GM21381 (cell line): ENCODE results near the gene TRAIP.

Experiments
- ATAC-seq: cut with Tn5 transposase; IDR thresholded peaks from one replicate; pipeline ENCODE4 v1.9.1; 2021; ENCODE audit warnings: mild to moderate bottlenecking, moderate library complexity; ENCODE audit not compliant: unreplicated experiment

Gene TRAIP

DNA sequence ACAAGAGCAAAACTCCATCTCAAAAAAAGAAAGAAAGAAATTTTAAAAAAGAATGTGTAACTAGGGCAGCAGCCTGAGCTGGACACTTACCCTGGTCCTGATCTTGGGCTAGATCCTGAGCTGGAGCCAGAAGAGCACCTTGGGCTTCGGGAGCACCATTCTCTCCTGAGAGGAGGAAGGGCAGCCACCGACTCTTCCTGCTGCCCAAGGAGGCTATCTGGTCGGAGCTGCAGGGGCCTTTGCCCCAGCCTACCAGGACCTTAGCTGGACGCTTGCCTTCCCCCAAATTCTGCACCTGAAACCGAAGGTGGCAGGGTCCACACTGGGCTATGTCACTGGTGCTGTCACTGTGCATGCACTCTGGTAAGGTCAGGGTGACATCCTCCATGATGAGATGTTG, 20.2 kb upstream of the TRAIP start:
- ATAC-seq = no peak

DNA sequence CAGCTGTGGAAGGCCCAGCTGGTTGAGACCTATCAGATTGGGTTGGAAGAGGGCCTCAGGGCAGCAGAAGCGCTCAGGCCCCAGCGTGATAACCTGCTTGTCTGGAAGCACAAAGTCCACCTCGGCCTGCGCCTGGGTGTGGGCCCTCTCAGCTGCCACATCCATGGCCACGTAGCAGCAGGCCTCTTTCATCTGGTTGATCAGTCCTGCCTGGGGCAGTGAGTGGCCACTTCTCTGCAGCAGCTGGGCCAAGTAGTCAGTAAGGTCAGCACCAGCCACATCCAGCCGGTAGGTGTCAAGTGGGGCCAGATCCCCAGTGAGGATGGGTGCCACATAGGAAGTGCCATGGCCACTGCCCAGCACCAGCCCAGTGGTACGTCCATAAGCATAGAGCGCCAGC, 17.3 kb upstream of the TRAIP start:
- no peak for ATAC-seq

DNA sequence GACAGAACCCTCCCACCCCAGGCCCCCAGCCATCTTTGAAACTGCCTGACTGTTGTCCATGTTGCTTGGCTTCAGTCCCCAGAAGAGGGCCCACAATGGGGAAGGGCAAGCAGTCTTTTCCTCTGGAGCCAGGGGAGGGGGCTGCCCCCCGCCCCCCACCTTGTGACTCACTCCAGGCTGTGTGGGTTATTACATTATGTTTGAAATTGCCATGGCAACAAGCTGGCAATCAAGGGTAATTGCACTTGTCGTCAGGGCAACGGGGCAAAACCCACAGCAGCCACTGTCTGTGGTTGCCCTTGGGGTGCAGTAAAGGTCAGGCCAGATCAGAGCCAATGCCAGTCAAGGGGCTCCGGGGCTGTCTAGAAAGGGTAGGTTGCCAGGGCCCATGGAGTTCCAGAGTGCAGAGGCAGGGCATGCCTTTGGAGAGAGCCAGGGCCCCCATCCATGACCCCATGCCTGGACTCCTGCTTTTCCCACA, 16.5 kb upstream of the TRAIP start:
- ATAC-seq = no peak

DNA sequence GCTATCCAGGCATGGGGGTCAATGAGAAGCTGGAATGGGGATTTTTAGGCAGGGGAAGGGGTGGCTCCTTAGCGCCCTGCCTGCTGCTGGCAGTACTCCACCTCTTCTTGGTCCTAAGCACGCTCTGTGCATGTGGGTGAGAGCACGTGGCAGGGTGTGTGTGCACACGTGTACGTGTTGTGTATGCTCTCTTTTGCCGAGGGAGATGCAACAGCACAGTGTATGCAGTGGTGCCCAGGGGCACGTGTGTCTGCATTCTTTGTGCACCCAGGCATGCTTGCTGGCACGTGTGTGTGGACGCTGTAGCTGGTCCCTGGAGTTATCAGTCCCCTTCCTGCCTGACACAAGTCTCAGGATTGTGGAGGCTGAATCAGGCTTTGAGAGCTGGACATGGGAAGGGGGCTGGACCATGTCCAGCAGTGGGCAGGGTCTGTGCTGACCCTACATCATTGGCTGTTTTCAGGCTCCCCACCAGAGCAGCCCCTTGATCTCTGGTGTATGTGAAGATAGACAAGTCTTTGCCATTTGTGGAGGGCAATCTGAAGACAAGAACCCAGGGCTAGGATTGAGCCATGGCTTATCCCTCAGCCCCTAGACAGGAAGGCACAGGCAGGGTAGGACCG, 15.3 kb upstream of the TRAIP start:
- ATAC-seq = no peak

DNA sequence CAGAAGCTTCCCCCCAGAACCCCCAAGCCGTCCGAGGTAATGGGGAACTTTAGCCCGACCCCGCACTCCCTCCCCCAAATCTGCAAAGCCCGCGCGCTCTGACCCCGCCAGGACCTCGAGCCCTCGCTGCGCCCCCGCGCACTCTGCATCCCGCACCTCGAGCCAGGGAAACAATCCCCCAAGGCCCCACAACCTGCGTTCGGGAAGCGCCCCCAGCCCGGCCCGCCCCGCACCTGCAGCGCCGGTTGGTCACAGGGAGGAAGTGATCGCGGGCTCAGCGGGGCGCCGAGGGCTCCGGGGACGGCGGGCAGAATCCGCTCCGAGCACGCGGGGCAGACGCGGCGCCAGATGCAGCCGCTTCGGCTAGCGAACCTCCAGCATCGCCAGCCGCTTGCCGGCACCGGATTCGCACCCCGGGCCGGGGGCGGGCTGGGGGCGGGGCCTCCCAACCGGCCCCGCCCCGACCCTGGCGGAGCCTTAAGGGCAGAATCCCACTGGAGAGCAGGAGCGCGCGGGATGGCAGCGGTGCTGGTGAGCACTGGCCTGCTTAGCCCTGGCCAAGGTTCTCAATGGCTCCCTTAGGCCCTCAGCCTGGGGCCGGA, 13.3 kb upstream of the TRAIP start, which contains the start of gene CAMKV:
Gene CAMKV (minus strand): TSS at position 382 of the 602 bp plus-strand sequence. CDS start 7,518 bp downstream, outside the sequence.
- ATAC-seq = no peak

DNA sequence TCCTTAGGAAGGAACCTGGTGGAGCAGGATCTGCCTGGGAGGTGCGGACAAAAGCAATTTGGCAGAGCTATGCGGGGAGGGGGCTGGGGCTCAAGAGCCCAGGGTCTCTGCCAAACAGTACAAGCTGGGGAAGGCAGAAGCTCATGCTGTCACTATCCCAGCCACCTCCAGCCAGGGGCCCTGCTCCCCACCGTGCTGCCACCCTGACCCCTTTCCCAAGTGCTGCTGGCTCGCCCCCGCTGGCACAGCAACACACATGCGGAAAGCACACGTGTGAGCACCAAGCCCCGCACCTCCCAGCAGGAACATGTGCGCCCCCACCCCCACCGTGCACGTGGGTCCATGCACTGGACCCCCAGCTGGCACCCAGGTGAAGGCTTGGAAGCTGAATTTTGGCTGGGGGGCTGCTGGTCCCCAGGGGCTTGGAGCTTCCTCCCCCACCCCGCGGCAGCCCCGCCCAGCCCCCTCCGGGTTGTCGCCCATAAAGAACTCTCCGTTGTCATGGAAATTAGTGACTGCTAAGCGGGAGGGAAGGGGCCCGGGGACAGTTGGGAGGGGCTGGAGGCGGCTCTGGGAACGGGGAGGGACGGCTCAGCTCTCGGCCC, 12.6 kb upstream of the TRAIP start:
- no peak for ATAC-seq

DNA sequence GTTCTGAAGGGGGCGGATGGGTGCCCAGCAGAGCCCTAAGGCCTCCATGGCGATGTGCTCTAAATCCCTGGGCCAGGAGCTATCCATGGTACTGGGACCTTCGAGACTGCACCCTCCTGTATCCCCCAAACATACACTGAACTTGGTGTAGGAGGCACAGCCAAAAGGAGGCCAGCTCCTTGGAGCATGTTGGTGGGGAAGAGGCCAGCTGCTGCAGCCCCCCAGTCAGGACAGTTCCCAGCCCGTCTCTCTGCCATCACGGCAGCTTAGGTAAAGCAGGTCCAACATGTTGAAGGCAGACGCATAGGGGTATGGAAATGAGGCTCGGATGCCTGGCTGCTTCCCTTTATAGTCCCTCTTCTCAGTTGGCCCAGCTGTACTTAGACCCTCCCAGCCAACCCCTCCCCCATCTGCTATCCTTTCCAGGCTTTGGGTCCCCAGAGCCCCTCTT, 11.5 kb upstream of the TRAIP start:
- no peak for ATAC-seq

DNA sequence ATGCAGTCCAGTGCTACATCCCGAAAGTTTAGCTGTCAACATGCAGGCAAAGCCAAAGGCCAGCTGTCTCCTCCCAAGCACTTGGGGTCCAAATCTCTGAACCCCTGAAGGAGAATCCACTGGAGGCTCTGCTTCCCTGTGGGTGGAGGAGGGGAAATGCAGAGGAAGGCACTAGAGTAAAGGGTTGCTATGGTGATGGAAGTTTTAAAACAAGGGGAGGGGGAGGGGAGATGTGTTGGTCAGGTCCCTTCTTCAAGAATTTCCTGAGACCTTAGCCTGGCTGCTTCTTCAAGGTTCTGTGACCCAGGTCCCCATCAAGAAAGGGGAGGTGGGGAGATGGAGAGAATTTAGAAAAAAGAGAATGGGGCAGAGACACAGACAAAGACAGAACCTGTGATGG, 11.0 kb upstream of the TRAIP start:
- ATAC-seq = no peak

DNA sequence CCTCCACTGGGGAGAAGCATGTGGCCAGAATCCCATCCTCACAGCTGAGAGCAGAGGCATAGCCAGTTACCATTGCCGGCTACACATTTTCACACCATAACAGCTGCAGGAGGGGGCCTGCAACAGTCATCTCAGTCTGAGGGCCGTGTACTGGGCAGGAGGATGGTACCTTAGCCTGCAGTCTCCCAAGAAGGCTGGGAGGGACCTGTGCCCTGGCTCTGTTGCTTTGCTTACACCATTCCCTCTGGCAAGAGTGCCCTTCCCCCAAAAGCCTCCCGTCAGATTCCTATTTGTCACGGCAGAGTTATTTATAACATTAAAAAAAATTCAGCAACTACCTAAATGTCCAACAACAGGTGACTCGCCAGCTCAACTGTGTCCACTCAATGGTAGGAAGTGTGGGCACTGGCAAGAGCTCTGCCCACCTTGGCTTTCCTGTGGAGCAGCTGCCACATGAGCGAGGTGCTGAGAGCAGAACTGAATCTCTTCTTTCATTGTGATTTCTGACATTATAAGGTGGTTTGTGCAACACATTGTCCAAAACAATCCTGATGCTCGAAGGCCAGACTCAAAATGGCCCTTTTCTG, 8.9 kb upstream of the TRAIP start:
- ATAC-seq = no peak

DNA sequence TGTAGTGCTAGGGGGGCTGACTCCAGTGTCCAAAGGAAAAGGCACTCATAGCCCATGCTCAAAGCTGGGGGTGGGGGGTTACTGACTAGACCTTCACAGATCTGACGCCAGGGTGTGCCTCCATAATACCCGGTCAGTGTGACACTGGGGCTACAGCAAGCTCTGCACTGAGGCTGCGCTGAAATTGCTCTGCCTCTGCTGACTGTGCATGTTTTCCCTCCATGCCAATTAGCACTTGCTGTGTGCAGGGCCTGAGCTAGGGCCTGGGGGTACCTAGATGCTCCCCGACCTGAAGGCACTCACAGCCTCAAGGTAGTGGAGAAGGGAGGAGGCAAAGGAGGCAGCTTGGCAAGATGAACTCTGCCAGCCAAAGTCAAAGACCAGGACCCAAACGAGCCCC, 8.1 kb upstream of the TRAIP start:
- no peak for ATAC-seq

DNA sequence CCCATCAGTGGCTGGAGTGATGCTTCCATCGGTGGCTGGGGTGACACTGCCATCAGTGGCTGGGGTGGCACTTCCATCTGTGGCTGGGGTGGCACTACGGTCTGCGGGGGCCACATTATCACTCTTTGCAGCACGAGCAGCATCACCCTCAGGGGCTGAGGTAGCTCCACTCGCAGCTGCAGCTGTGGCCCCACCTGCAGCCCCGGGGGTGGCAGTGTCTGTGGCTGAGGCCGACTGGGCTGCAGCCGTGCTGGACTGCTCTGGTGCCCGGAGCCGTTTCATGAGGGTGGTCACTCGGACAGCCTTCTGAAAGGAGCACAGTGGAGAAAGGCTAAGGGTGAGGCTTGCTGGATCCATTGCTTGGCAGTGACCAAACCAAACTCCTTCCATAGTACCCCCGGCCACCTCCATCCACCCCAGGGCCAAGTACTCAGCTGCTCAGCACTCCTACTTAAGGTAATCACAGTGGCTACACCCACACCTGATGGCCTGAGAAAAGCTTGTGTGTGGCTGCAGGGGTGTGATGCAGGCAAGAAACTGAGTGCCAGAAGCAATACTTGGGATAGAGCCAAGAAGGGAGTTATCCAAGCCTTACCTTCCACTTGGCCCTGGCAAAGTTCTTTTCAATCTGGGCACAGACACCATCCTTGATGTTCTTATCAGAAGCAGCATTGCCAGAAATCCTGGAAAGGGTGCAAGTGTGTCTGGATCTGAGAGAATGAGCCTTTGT, 3.4 kb upstream of the TRAIP start:
- ATAC-seq = no peak

DNA sequence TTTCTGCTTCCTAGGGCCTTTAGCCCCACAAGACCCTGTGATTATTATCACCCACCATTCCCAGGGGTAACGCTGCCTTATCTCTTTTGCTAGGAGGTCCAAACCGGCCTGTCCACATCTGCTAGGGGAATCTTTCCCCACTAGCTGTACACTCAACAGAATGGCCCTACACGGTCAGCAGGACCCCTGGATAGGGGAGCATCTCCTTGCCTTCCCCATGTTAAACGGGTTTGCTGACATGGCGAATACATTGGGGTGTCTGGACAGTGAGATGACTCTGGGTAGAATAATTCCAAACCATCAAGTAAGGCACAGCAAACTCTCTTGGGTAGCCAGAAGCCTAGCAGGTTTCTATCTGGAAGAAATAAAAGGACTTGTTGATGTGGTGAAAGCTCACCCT, 702 bp downstream of the TRAIP start:
- ATAC-seq = no peak

DNA sequence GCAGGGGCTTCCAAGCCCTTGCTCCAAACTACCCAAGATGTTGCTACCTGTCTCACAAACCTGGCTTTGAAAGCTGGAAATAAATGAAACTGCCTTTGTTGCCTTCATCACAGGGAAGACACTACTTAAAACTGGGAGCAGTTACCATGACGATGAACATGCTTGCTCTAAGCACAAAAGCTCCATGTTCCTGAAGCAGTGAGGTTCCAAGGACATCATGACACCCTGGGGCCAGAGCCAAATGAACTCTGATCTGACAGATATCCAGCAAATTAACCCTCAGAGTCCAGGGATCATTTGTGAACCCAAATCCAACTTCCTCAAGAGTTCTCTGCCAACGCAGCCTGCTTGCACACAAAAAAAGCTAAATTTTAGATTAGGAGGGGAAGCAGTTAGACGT, 10.7 kb downstream of the TRAIP start:
- no peak for ATAC-seq

DNA sequence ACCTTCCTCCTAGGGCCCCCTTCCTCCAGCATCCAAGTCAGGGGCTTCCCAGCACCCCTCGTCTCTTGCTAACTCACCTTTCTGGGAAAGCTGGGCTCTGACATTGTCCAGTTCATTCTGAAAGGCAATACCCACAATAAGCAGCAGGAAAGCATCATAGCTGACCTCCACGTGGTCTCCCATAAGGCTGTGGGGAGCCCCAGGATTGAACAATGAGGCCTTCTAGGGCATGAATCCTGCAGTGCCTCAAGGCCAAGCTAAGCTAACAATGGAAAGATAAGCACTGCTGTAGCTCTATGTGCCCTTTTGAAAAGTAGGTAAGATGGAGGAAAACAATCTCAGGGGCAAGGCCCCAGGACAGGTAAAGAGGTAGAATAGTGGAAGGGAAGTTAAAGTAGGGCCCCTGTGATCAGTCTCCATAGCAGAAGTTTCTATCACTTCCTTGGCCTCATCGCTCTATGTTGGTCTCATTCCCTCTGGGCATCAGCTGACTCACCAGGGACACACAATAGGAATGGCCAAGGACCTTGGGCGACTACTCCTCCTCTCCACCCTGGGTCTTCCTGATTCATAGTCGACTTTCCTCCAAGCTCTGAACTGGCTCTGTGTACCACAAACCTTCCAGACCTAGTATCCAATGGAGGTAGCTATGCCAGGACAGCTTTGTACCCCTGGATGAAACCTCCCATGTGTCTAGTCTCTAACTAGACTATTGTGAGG, 11.7 kb downstream of the TRAIP start:
- no peak for ATAC-seq

DNA sequence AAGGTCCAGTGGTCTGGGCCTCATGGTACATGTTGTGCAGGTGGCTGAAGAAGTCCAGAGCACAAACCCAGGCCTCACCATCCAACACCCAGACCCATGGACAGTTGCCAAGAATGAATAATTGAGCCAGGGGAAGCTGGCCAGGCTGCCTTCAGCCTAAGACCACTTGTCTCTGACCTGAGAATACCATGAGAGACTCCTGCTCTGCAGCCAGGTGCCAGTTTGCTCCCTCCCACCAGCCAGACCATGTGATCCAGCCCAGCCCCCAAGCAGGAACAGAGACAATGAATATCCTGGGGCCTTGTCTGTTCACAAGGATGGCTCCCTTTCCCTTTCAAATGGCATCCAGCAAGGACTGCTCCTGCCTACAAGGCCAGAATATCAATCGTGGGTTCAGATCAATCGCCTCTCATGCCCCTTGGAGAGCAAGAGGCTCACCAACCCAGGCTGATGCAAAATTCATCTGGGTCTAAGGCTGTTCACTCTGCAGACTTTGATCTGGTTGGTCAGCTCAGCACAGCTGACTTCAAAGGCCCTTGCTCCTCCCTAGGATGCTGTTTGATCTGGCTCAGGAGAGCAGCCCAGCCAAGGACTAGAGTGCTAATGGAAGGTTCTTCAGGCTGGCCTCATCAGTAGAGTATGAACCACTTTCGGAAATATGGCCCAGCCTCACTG, 13.4 kb downstream of the TRAIP start:
- no peak for ATAC-seq

DNA sequence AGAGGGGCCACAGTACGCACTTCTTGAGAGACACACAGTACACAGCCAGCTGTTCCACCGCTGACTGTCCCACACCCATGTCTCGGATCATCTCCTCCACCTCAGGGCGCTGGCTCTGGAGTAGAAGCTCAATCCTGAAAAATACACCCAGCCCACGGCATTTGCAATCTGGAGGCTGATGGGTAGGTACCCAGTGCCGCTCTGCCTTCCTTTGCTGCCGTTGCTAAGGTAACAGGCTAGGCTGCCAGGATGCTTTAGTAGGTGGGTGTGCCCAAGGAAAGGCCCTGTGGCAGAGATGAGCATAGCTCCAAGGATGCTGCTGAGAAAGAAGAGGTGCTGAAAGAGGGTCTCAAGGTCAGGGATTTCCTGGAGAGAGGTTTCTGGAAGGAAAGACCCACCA, 14.6 kb downstream of the TRAIP start:
- no peak for ATAC-seq

DNA sequence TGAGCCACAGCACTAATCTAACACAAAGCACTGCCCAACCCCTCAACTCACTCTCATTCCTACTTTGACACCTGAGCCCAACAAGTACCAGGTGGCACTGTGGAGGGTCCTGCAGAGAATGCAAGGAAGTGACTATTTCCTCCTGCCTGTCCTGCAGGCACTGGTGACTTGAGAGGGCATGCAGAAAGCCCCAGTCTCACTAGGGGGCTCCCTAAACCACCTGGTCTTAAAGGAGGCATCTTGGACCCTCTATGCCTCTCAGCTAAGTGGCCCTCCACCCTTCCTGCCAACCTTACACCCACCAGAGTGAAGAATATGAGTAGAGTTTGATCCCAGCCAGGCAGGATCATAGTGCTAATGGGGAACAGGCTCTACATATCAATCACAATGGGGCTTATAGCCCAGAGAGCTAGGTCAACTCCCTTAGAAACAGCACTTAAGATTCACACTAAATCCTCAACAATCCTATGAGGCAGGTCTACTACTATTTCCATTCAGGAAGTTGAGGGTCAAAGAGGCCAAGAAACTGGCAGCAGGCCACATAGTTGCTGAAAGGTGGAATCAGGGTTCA, 15.2 kb downstream of the TRAIP start:
- no peak for ATAC-seq

DNA sequence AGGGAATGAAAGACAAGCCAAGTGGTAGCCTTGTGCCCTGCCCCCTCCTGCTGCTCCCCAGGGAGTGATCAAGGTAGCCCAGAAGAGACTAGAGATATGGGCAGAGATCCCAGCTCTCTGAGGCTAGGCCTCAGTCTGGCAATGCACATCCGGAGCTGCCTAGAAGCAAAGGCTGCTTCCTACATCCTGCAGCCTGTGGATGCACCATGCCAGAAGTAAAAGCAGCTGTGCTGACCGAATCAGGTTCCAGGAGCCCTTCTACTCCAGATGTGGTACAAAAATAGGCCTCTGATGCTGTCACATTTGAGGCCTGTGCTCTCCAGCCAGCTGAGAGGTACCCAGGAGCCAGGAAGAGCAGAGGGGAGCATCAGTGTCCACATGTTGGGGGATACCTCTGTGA, 16.0 kb downstream of the TRAIP start:
- no peak for ATAC-seq

DNA sequence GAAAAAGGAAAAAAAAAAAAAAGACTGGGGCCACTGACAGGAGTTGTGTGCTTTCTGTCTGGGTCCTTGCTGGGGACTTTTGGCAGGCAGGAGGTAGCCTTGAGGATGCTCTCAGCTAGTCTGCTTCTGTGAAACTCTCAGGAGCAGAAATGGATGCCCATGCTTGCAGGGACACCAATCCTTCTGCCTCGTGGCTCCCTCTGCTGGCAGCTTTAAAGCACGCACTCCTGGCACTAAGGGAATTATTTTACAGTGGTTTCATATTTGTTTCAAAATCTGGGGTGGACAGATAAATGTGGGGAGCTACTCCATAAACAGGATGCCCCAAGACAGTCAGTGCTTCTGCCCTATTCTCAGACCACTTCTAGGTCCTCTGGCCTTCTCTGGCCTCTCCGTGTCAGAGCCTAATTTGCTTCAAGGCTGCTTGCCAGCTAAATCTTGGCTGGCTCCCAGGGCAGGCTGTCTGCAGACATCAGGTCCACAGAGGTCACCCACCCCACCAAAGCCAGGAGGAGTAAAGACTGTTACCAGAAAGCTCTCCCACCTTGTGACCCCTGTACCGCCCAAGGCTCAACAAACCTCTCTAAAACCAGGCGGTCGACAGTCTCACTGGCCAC, 17.1 kb downstream of the TRAIP start:
- no peak for ATAC-seq
